Measurements from ENCODE around the gene CTNNA1. TPM values are rescaled to one million over a fixed set of nuclear protein-coding genes. Genes with fewer than 3 reads are reported as not detected.
"Not testable (repeated sequence)": the region's sequence is repeated elsewhere in the genome, so short reads cannot be mapped to it uniquely, and the experiment has no call there.

CTNNA1 gene, protein sequence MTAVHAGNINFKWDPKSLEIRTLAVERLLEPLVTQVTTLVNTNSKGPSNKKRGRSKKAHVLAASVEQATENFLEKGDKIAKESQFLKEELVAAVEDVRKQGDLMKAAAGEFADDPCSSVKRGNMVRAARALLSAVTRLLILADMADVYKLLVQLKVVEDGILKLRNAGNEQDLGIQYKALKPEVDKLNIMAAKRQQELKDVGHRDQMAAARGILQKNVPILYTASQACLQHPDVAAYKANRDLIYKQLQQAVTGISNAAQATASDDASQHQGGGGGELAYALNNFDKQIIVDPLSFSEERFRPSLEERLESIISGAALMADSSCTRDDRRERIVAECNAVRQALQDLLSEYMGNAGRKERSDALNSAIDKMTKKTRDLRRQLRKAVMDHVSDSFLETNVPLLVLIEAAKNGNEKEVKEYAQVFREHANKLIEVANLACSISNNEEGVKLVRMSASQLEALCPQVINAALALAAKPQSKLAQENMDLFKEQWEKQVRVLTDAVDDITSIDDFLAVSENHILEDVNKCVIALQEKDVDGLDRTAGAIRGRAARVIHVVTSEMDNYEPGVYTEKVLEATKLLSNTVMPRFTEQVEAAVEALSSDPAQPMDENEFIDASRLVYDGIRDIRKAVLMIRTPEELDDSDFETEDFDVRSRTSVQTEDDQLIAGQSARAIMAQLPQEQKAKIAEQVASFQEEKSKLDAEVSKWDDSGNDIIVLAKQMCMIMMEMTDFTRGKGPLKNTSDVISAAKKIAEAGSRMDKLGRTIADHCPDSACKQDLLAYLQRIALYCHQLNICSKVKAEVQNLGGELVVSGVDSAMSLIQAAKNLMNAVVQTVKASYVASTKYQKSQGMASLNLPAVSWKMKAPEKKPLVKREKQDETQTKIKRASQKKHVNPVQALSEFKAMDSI
- total RNA-seq: 100 to 1,000 TPM; 425 to 446 TPM
- 100 to 1,000 TPM; 107 to 131 TPM for polyA plus RNA-seq
- long read RNA-seq, donor 1, transcript CTNNA1-236 (2 exons, 2,044 nt): minor isoform, 12 of 645 reads
- long read RNA-seq, donor 1, transcript CTNNA1-201 (18 exons, 3,756 nt): major isoform, 325 of 645 reads
- long read RNA-seq, donor 1, transcript CTNNA1-230 (17 exons, 2,741 nt): minor isoform, 13 of 645 reads
- long read RNA-seq, donor 1, partial matches to known transcripts: 252 of 645 reads
- long read RNA-seq, donor 1, other reads (novel, unspliced or antisense): 43 of 645 reads
- long read RNA-seq, donor 2, transcript CTNNA1-201 (18 exons, 3,756 nt): major isoform, 112 of 206 reads
- long read RNA-seq, donor 2, partial matches to known transcripts: 71 of 206 reads
- long read RNA-seq, donor 2, other reads (novel, unspliced or antisense): 20 of 206 reads

DNA sequence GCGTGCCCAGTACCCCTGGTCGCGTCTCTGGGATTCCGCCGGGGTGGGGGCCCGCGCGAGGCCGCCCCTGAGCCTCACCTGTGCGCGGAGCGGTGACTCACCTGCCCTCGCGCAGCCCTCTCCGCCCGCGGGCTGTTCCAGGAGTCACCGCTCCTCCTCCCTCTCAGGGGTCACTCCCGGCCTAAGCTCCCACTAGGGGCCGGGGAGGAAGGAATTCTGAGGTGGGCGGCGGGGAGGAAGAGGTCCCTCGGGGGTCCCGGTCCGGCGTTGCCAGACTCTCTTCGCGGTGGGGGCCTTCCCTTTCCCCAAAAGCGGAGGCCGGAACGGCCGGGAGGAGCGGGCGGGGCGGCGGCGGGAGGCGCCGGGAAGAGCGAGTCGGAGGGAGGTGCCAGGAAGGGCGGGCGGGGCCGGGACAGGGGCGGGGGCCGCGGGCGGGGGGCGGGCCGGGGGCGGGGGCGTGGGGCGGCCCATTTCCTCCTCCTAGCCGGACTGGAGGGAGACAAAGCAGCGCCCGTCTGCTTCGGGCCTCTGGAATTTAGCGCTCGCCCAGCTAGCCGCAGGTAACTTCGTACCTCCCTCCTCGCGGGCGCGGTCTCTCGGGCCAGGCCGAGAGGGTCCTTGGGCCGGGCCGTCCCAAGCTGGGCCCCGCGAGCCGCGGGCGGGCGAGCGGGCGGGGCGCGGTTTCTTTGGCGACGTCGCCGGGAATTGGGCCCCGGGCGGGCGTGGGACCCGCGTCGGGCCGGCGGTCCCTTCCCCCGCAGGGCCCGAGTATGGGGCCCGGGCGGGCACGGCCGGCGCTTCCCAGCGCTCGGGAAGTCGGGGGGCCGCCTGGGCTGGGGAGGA lies at the start of gene CTNNA1:
Gene CTNNA1, plus strand, starts transcription at position 475 of the 843 bp plus-strand sequence. CDS start 28,500 bp downstream, outside the sequence.
- Histone ChIP-seq H3K27ac (ENCODE audit: low read depth in 1 of 2, low read length in 2 of 2) (peak within 1 kb of the TSS; percentile 100), H3K4me1 (ENCODE audit: control insufficient read depth in 1 of 2, insufficient read depth in 2 of 2, low read length in 2 of 2) (peaks cover 3 to 8% of the 10 kb centered on the region in 2 donors), H3K4me3 (ENCODE audit: low read length in 2 of 2) (peak within 1 kb of the TSS; percentile 96 to 99), H3K9me3 (ENCODE audit: control insufficient read depth, low read length) (no peaks in the 10 kb centered on the region), H3K27me3 (ENCODE audit: control insufficient read depth in 1 of 2, insufficient read depth in 2 of 2, low read length in 1 of 2) (no peaks in the 10 kb centered on the region), H3K36me3 (ENCODE audit: control insufficient read depth in 1 of 2, insufficient read depth in 2 of 2, low read length in 1 of 2) (no peaks in the 10 kb centered on the region)
- 1% methylated on average over 36 to 102 of the region's 102 CpGs for WGBS, 2 donors
- DNase-seq (peak; percentile 83 to 94), ATAC-seq (ENCODE audit: low FRiP score) (peak; percentile 89)
- intact Hi-C loops (cut with DNase I): loop anchor here in 1 of 2 donors (10.0 kb wide), 1 partner anchor 288 kb away; the partner anchor contains the start of gene EGR1

DNA sequence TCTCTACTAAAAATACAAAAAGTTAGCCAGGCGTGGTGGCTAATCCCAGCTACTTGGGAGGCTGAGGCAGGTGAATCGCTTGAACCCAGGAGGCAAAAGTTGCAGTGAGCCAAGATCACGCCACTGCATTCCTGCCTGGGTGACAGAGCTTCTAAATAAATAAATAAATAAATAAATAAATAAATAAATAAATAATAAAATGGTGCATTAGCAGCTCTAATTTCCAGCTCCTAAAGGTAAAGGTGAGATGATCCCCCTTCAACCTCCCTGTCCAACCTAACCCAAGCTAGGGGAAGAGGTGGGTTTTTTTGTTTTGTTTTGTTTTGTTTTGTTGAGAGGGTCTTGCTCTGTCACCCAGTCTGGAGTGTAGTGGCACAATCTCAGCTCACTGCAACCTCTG lies 49.4 kb upstream of the CTNNA1 start:
- H3K27ac ChIP-seq (ENCODE audit: low read depth in 1 of 2, low read length in 2 of 2); H3K4me1 ChIP-seq (ENCODE audit: control insufficient read depth in 1 of 2, insufficient read depth in 2 of 2, low read length in 2 of 2); H3K36me3 ChIP-seq (ENCODE audit: control insufficient read depth in 1 of 2, insufficient read depth in 2 of 2, low read length in 1 of 2); H3K4me3 ChIP-seq (ENCODE audit: low read length in 2 of 2); intact Hi-C loops (cut with DNase I); H3K9me3 ChIP-seq (ENCODE audit: control insufficient read depth, low read length); DNase-seq; H3K27me3 ChIP-seq (ENCODE audit: control insufficient read depth in 1 of 2, insufficient read depth in 2 of 2, low read length in 1 of 2); ATAC-seq (ENCODE audit: low FRiP score): not testable (repeated sequence)
- WGBS, 2 donors: 96 to 100% methylated on average over 3 of the region's 3 CpGs

GRCh38 chr5:138705007-138705406 lies 48.2 kb upstream of the CTNNA1 start:
- H3K9me3 ChIP-seq (ENCODE audit: control insufficient read depth, low read length): no peaks in the 10 kb centered on the region
- no peaks in the 10 kb centered on the region for H3K36me3 ChIP-seq (ENCODE audit: control insufficient read depth in 1 of 2, insufficient read depth in 2 of 2, low read length in 1 of 2)
- H3K4me1 ChIP-seq (ENCODE audit: control insufficient read depth in 1 of 2, insufficient read depth in 2 of 2, low read length in 2 of 2): no peaks in the 10 kb centered on the region
- no peak overlapping the region for H3K4me3 ChIP-seq (ENCODE audit: low read length in 2 of 2)
- H3K27me3 ChIP-seq (ENCODE audit: control insufficient read depth in 1 of 2, insufficient read depth in 2 of 2, low read length in 1 of 2): no peaks in the 10 kb centered on the region
- intact Hi-C loops (cut with DNase I): no loop called here
- ATAC-seq (ENCODE audit: low FRiP score) (no peak), DNase-seq (no peak)
- 63 to 64% methylated on average over 3 of the region's 3 CpGs for WGBS, 2 donors
- no peak overlapping the region for H3K27ac ChIP-seq (ENCODE audit: low read depth in 1 of 2, low read length in 2 of 2)

DNA sequence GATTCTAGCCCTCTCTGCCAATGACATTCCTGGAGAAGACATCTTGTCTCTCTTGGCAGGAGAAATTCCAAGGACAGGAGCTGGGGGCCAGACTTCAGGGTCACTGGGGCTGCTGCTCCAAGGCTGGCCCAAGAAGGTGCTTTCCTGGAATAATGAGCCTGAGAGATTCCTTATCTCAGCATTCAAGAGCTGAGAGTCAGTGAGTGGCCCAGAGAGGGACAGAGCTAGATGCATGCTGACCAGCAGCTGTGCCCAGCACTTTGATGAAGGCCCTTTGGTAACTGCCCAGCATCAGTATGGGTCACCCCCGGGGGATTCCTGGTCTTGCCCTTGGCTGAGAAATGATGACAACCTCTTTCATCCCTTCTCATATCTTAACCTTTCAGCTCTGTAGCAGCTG lies 47.7 kb upstream of the CTNNA1 start:
- Histone ChIP-seq H3K27ac (ENCODE audit: low read depth in 1 of 2, low read length in 2 of 2) (no peak overlapping the region), H3K4me3 (ENCODE audit: low read length in 2 of 2) (no peak overlapping the region), H3K9me3 (ENCODE audit: control insufficient read depth, low read length) (no peaks in the 10 kb centered on the region), H3K36me3 (ENCODE audit: control insufficient read depth in 1 of 2, insufficient read depth in 2 of 2, low read length in 1 of 2) (no peaks in the 10 kb centered on the region), H3K4me1 (ENCODE audit: control insufficient read depth in 1 of 2, insufficient read depth in 2 of 2, low read length in 2 of 2) (no peaks in the 10 kb centered on the region), H3K27me3 (ENCODE audit: control insufficient read depth in 1 of 2, insufficient read depth in 2 of 2, low read length in 1 of 2) (no peaks in the 10 kb centered on the region)
- ATAC-seq (ENCODE audit: low FRiP score) (no peak), DNase-seq (no peak)
- 85 to 93% methylated on average over 1 of the region's 1 CpG for WGBS, 2 donors
- intact Hi-C loops (cut with DNase I): no loop called here

DNA sequence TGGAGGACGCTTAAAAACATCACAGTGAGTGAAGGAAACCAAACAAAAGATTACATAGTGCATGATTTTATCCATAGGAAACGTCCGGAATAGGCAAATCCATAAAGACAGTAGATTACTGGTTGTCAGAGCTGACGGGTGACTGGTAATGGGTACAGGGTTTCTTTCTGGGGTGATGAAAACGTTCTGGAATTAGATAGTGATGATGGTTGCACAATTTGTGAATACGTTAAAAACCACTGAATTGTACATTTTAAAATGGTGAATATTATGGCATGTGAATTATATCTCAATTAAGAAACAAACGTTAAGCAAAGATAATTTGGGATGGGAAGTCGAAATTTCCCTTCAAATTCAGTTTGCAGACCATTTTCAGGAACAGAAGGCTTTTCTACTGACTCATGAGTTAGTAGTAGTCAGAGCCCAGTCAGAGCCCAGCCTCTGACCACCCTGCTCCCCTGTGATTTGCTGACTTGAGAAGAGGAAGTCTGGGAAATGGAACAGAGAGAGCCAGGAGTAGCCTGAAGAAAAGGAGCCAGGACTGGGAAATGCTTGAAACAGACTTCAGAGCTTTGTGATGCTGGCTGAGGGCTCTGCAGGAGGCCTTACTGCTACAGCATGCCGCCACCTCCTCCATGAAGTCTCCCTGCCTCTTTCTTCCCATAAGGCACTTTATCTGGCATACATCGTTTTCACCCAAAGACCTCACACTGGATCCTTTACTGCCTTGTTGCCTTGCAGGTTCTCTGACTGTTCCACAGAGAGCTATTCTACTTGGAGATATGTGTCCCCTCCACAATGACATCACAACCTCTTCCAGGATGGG lies 46.4 kb upstream of the CTNNA1 start:
- 68 to 75% methylated on average over 10 of the region's 10 CpGs for WGBS, 2 donors
- H3K4me1 ChIP-seq (ENCODE audit: control insufficient read depth in 1 of 2, insufficient read depth in 2 of 2, low read length in 2 of 2): no peaks in the 10 kb centered on the region
- H3K36me3 ChIP-seq (ENCODE audit: control insufficient read depth in 1 of 2, insufficient read depth in 2 of 2, low read length in 1 of 2): no peaks in the 10 kb centered on the region
- H3K27me3 ChIP-seq (ENCODE audit: control insufficient read depth in 1 of 2, insufficient read depth in 2 of 2, low read length in 1 of 2): no peaks in the 10 kb centered on the region
- ATAC-seq (ENCODE audit: low FRiP score) (peak; percentile 48), DNase-seq (peak in 1 of 2 donors; percentile 72)
- no peak overlapping the region for H3K27ac ChIP-seq (ENCODE audit: low read depth in 1 of 2, low read length in 2 of 2)
- no peak overlapping the region for H3K4me3 ChIP-seq (ENCODE audit: low read length in 2 of 2)
- intact Hi-C loops (cut with DNase I): no loop called here
- H3K9me3 ChIP-seq (ENCODE audit: control insufficient read depth, low read length): no peaks in the 10 kb centered on the region

GRCh38 chr5:138708791-138709190 lies 44.4 kb upstream of the CTNNA1 start:
- ATAC-seq (ENCODE audit: low FRiP score): no peak
- Histone ChIP-seq H3K4me3 (ENCODE audit: low read length in 2 of 2) (no peak overlapping the region), H3K9me3 (ENCODE audit: control insufficient read depth, low read length) (no peaks in the 10 kb centered on the region), H3K27me3 (ENCODE audit: control insufficient read depth in 1 of 2, insufficient read depth in 2 of 2, low read length in 1 of 2) (no peaks in the 10 kb centered on the region), H3K4me1 (ENCODE audit: control insufficient read depth in 1 of 2, insufficient read depth in 2 of 2, low read length in 2 of 2) (no peaks in the 10 kb centered on the region), H3K36me3 (ENCODE audit: control insufficient read depth in 1 of 2, insufficient read depth in 2 of 2, low read length in 1 of 2) (no peaks in the 10 kb centered on the region), H3K27ac (ENCODE audit: low read depth in 1 of 2, low read length in 2 of 2) (no peak overlapping the region)
- 82 to 84% methylated on average over 6 of the region's 6 CpGs for WGBS, 2 donors
- intact Hi-C loops (cut with DNase I): no loop called here
- no peak for DNase-seq

DNA sequence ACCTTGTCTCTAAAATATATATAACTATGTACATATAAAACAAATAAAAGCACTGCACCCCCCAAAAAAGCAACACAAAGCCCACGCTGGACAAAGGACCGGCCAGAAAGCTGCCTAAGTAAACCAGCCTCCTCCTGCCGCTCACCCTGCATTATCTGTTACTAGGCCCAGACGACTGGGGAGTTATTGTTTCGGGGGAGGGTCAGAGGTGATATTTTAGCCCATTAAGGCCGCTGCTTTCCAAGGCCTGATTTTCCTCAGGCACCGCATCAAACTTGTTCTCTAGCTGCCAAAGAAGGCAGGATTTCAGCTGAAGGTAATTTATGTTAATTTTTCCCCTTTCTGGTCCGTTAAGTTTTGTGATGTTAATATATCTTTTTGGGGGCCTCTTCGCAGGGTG lies 44.0 kb upstream of the CTNNA1 start:
- ATAC-seq (ENCODE audit: low FRiP score): no peak
- 79 to 88% methylated on average over 9 of the region's 9 CpGs for WGBS, 2 donors

More for the DNA sequence above, 44.0 kb upstream of the CTNNA1 start:
- H3K27ac ChIP-seq (ENCODE audit: low read depth in 1 of 2, low read length in 2 of 2): no peak overlapping the region
- no peak for DNase-seq
- intact Hi-C loops (cut with DNase I): no loop called here
- no peaks in the 10 kb centered on the region for H3K36me3 ChIP-seq (ENCODE audit: control insufficient read depth in 1 of 2, insufficient read depth in 2 of 2, low read length in 1 of 2)
- H3K4me3 ChIP-seq (ENCODE audit: low read length in 2 of 2): no peak overlapping the region
- H3K27me3 ChIP-seq (ENCODE audit: control insufficient read depth in 1 of 2, insufficient read depth in 2 of 2, low read length in 1 of 2): no peaks in the 10 kb centered on the region
- H3K4me1 ChIP-seq (ENCODE audit: control insufficient read depth in 1 of 2, insufficient read depth in 2 of 2, low read length in 2 of 2): no peaks in the 10 kb centered on the region
- H3K9me3 ChIP-seq (ENCODE audit: control insufficient read depth, low read length): no peaks in the 10 kb centered on the region

Measured in aorta (tissue), 5 donors.